DND-41 (cell line): Measurements from ENCODE around the gene PQBP1.

Experiments
- EZH2 ChIP-seq: IDR thresholded peaks from 3 replicates; pipeline ENCODE4 v1.6.1; 2012; ENCODE audit warnings: borderline replicate concordance, low read depth, mild to moderate bottlenecking, moderate library complexity, low read length, inconsistent platforms; ENCODE audit not compliant: severe bottlenecking
- TF ChIP-seq, protein P1 (sequence below): IDR thresholded peaks from 2 replicates; pipeline ENCODE4 v1.5.1; 2012; ENCODE audit warnings: borderline replicate concordance, low read length, moderate library complexity, mild to moderate bottlenecking; ENCODE audit not compliant: poor library complexity, severe bottlenecking; ENCODE audit errors: extremely low read depth

DNA sequence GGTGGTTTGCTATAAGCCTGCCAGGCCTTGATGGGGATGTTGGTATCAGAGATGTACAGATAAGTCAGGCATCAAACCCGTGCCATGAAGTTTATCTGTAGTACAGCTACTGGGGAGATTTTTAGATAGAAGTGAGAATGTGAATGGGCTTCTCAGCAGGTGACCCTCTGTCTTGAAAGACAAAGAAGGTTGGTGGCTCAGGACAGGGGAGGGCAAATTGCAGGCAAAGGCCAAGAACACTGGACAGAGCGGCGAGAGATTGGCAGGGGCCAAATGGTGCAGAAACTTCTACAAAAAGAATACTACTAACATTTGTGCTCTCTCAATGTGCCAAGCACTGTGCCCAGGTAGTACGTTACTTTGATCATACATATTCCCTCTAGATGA, 23.0 kb downstream of the PQBP1 start:
- TF ChIP-seq, protein P1, sequence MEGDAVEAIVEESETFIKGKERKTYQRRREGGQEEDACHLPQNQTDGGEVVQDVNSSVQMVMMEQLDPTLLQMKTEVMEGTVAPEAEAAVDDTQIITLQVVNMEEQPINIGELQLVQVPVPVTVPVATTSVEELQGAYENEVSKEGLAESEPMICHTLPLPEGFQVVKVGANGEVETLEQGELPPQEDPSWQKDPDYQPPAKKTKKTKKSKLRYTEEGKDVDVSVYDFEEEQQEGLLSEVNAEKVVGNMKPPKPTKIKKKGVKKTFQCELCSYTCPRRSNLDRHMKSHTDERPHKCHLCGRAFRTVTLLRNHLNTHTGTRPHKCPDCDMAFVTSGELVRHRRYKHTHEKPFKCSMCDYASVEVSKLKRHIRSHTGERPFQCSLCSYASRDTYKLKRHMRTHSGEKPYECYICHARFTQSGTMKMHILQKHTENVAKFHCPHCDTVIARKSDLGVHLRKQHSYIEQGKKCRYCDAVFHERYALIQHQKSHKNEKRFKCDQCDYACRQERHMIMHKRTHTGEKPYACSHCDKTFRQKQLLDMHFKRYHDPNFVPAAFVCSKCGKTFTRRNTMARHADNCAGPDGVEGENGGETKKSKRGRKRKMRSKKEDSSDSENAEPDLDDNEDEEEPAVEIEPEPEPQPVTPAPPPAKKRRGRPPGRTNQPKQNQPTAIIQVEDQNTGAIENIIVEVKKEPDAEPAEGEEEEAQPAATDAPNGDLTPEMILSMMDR = no peak
- TF ChIP-seq EZH2 = no peak
